HG02588 (cell line): ENCODE results near the gene BCCIP.

ENCODE experiments used
- ATAC-seq: cut with Tn5 transposase; IDR thresholded peaks from one replicate; pipeline ENCODE4 v1.9.1; 2021; ENCODE audit warnings: mild to moderate bottlenecking, moderate library complexity; ENCODE audit not compliant: unreplicated experiment

The BCCIP gene

GRCh38 chr10:125883211-125883610 is 59.9 kb downstream of the BCCIP start:
- ATAC-seq = no peak
